HEK293 (cell line): ENCODE measurements around the gene KRTAP9-8.

Experiments used
- CTCF ChIP-seq: fragments of 450-650 bp; formaldehyde crosslinking; IDR thresholded peaks from 2 replicates; pipeline ENCODE4 v1.5.1; 2016; ENCODE audit warnings: missing biosample characterization, missing genetic modification characterization
- TRIM28 ChIP-seq: IDR thresholded peaks from 2 replicates; pipeline ENCODE4 v1.6.1; 2011; ENCODE audit warnings: low read length, control low read depth, borderline replicate concordance
- ZNF350 ChIP-seq: fragments of 450-650 bp; formaldehyde crosslinking; IDR thresholded peaks from 2 replicates; pipeline ENCODE4 v1.5.0; 2017; ENCODE audit warnings: missing biosample characterization, mild to moderate bottlenecking, missing genetic modification characterization
- ZNF660 ChIP-seq: fragments of 450-650 bp; IDR thresholded peaks from 2 replicates; pipeline ENCODE4 v1.5.1; 2018; ENCODE audit warnings: missing biosample characterization, mild to moderate bottlenecking, missing genetic modification characterization
- ZNF707 ChIP-seq: fragments of 450-650 bp; formaldehyde crosslinking; IDR thresholded peaks from 2 replicates; pipeline ENCODE4 v1.5.1; 2016; ENCODE audit warnings: missing biosample characterization, missing genetic modification characterization
- ZSCAN16 ChIP-seq: fragments of 450-650 bp; formaldehyde crosslinking; IDR thresholded peaks from 2 replicates; pipeline ENCODE4 v1.5.1; 2016; ENCODE audit warnings: missing biosample characterization, missing genetic modification characterization
- ZSCAN4 ChIP-seq: fragments of 450-650 bp; formaldehyde crosslinking; IDR thresholded peaks from 2 replicates; pipeline ENCODE4 v1.5.1; 2017; ENCODE audit warnings: missing biosample characterization, missing genetic modification characterization

DNA sequence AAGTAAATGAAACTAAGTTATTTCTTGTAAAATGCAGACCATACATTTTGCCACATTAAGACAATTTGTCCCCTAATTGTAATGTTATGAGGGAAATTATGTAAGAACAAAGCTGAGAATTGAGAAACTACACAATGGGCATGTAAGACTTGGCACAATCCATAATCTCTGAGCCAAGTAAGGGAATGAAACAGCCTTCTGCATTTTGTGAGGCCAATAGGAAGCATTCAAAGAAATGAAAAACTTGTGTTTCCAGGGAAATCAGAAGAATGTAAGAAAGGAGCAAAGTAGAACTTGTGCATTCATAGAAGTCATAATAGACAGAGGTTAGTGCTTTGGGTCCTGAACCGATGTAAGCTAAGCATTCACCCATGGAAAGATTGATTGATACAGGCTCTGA lies 13.5 kb downstream of the KRTAP9-8 start:
- TF ChIP-seq ZSCAN4 (tag by site-specific recombination) (no peak), ZNF707 (tag by site-specific recombination) (no peak), CTCF (tag by site-specific recombination) (no peak), ZNF350 (no peak), ZNF660 (tag by site-specific recombination) (no peak), TRIM28 (no peak), ZSCAN16 (tag by site-specific recombination) (no peak)
